WTC11 (cell line): ENCODE measurements around the gene ANKRD11. TPM values are rescaled to one million over a fixed set of nuclear protein-coding genes. Genes with fewer than 3 reads are reported as not detected.
A peak's percentile ranks its signal among the peaks of the same experiment; 100 is the strongest.
"Not testable (repeated sequence)": the region's sequence is repeated elsewhere in the genome, so short reads cannot be mapped to it uniquely, and the experiment has no call there.

Experiments
- ATAC-seq: fragments of 200-7000 bp; cut with Tn5 transposase; 2 replicates; pipeline ENCODE4 v1.10.0; 2021; ENCODE audit warnings: mild to moderate bottlenecking, moderate library complexity
- CTCF ChIA-PET: fragments of 300-600 bp; sonication (Branson Sonifier 250); formaldehyde crosslinking; loops from one replicate; lab custom pipeline; 2021; ENCODE audit warnings: antibody characterized with exemption; lab: Charles Lee
- POLR2A ChIA-PET: fragments of 350-600 bp; sonication (Branson Sonifier 250); formaldehyde crosslinking; loops from one replicate; lab custom pipeline; 2021; ENCODE audit warnings: antibody characterized with exemption; lab: Charles Lee
- DNase-seq: peaks from one replicate; pipeline ENCODE4 v3.0.0; 2021; ENCODE audit warnings: low spot score
- H3K27ac Mint-ChIP-seq: 2 replicates; pipeline ENCODE4 v1.8.0; 2021; ENCODE audit warnings: mixed read lengths
- H3K27me3 Mint-ChIP-seq: 2 replicates; pipeline ENCODE4 v1.8.0; 2021; ENCODE audit warnings: low read depth, mild to moderate bottlenecking, moderate library complexity, mixed read lengths
- H3K36me3 Mint-ChIP-seq: 2 replicates; pipeline ENCODE4 v1.8.0; 2021; ENCODE audit warnings: mixed read lengths
- H3K4me1 Mint-ChIP-seq: 2 replicates; pipeline ENCODE4 v1.8.0; 2022; ENCODE audit warnings: mixed read lengths
- H3K4me3 Mint-ChIP-seq: 2 replicates; pipeline ENCODE4 v1.8.0; 2021; ENCODE audit warnings: mild to moderate bottlenecking, moderate library complexity, mixed read lengths
- H3K9me3 Mint-ChIP-seq: 2 replicates; pipeline ENCODE4 v1.8.0; 2021; ENCODE audit warnings: mixed read lengths
- ATF1 ChIP-seq: sonication (generic); formaldehyde crosslinking; IDR thresholded peaks from 2 replicates; pipeline ENCODE4 v1.8.1; 2023; ENCODE audit warnings: mild to moderate bottlenecking, moderate library complexity, missing genetic modification reagents
- CREM ChIP-seq: sonication (generic); formaldehyde crosslinking; IDR thresholded peaks from 2 replicates; pipeline ENCODE4 v1.8.1; 2022; ENCODE audit warnings: mild to moderate bottlenecking, missing genetic modification reagents, moderate library complexity
- ERG ChIP-seq: fragments of 250-450 bp; sonication (Bioruptor Pico); IDR thresholded peaks from 2 replicates; pipeline ENCODE4 v1.8.0; 2021; ENCODE audit warnings: mild to moderate bottlenecking
- ETV6 ChIP-seq: sonication (generic); formaldehyde crosslinking; IDR thresholded peaks from 2 replicates; pipeline ENCODE4 v1.8.1; 2022; ENCODE audit warnings: mild to moderate bottlenecking, missing genetic modification reagents
- FOXP4 ChIP-seq: sonication (generic); formaldehyde crosslinking; IDR thresholded peaks from 2 replicates; pipeline ENCODE4 v1.8.0; 2022; ENCODE audit warnings: mild to moderate bottlenecking, missing genetic modification reagents
- GABPB1 ChIP-seq: sonication (generic); formaldehyde crosslinking; IDR thresholded peaks from 2 replicates; pipeline ENCODE4 v1.8.1; 2023; ENCODE audit warnings: mild to moderate bottlenecking, missing genetic modification reagents
- HMGA2 ChIP-seq: fragments of 250-450 bp; sonication (Bioruptor Pico); IDR thresholded peaks from 2 replicates; pipeline ENCODE4 v1.4.0; 2021; ENCODE audit warnings: mild to moderate bottlenecking, moderate library complexity
- IRF1 ChIP-seq: sonication (generic); formaldehyde crosslinking; IDR thresholded peaks from 2 replicates; pipeline ENCODE4 v1.8.0; 2023; ENCODE audit warnings: missing genetic modification reagents
- JUN ChIP-seq: sonication (generic); formaldehyde crosslinking; IDR thresholded peaks from 2 replicates; pipeline ENCODE4 v1.8.0; 2023; ENCODE audit warnings: mild to moderate bottlenecking, missing genetic modification reagents
- MLX ChIP-seq: sonication (generic); formaldehyde crosslinking; IDR thresholded peaks from 2 replicates; pipeline ENCODE4 v1.8.1; 2023; ENCODE audit warnings: mild to moderate bottlenecking, missing genetic modification reagents, moderate library complexity
- MXD4 ChIP-seq: fragments of 250-450 bp; sonication (Bioruptor Pico); IDR thresholded peaks from 2 replicates; pipeline ENCODE4 v1.8.0; 2021; ENCODE audit warnings: mild to moderate bottlenecking, moderate library complexity, borderline replicate concordance
- STAT6 ChIP-seq: sonication (generic); formaldehyde crosslinking; conservative IDR thresholded peaks from 2 replicates; pipeline ENCODE4 v1.8.1; 2023; ENCODE audit warnings: mild to moderate bottlenecking, low read depth, missing genetic modification reagents, moderate library complexity
- TCF7 ChIP-seq: sonication (generic); formaldehyde crosslinking; IDR thresholded peaks from 2 replicates; pipeline ENCODE4 v1.8.0; 2022; ENCODE audit warnings: mild to moderate bottlenecking, low read depth, missing genetic modification reagents, moderate library complexity
- TP53 ChIP-seq: sonication (generic); formaldehyde crosslinking; IDR thresholded peaks from 2 replicates; pipeline ENCODE4 v1.8.1; 2023; ENCODE audit warnings: mild to moderate bottlenecking, missing genetic modification reagents
- ZBTB21 ChIP-seq: sonication (generic); formaldehyde crosslinking; IDR thresholded peaks from 2 replicates; pipeline ENCODE4 v1.8.1; 2023; ENCODE audit warnings: mild to moderate bottlenecking, missing genetic modification reagents, borderline replicate concordance
- ZMAT4 ChIP-seq: fragments of 250-450 bp; sonication (Bioruptor Pico); IDR thresholded peaks from 2 replicates; pipeline ENCODE4 v1.9.0; 2021; ENCODE audit warnings: mild to moderate bottlenecking
- ZNF232 ChIP-seq: sonication (generic); formaldehyde crosslinking; IDR thresholded peaks from 2 replicates; pipeline ENCODE4 v1.8.0; 2022; ENCODE audit warnings: mild to moderate bottlenecking, missing genetic modification reagents
- ZNF416 ChIP-seq: fragments of 250-450 bp; sonication (Bioruptor Pico); IDR thresholded peaks from 2 replicates; pipeline ENCODE4 v1.9.0; 2021; ENCODE audit warnings: mild to moderate bottlenecking, inconsistent platforms
- ZNF512 ChIP-seq: sonication (generic); formaldehyde crosslinking; IDR thresholded peaks from 2 replicates; pipeline ENCODE4 v1.8.1; 2022; ENCODE audit warnings: missing genetic modification reagents, borderline replicate concordance
- total RNA-seq: library from RNA; stranded (reverse); gene quantifications from 3 replicates; pipeline ENCODE4 v1.2.3, GENCODE V29; 2021

The ANKRD11 gene
- total RNA-seq, 1 experiment from 2014 or later: 184 TPM

GRCh38 chr16:89455178-89455577, 35.2 kb downstream of the ANKRD11 start:
- H3K36me3 Mint-ChIP-seq: peaks cover 7% of the 10 kb centered on the region
- peak overlapping the region; percentile 73; the same call in 1 of the 2 replicates for H3K27ac Mint-ChIP-seq
- H3K9me3 Mint-ChIP-seq: no peaks in the 10 kb centered on the region
- POLR2A ChIA-PET: no interaction called here
- H3K27me3 Mint-ChIP-seq: no peaks in the 10 kb centered on the region
- TF ChIP-seq ETV6 (CRISPR knock-in tag) (no peak), ZNF512 (CRISPR knock-in tag) (no peak), ZNF232 (no peak), IRF1 (CRISPR knock-in tag) (no peak), ZNF416 (CRISPR knock-in tag) (no peak), ZBTB21 (CRISPR knock-in tag) (no peak), STAT6 (CRISPR knock-in tag) (no peak), HMGA2 (no peak), JUN (no peak), TCF7 (CRISPR knock-in tag) (no peak), ERG (CRISPR knock-in tag) (no peak), ZMAT4 (CRISPR knock-in tag) (no peak), FOXP4 (CRISPR knock-in tag) (no peak), TP53 (no peak), MLX (CRISPR knock-in tag) (no peak), MXD4 (CRISPR knock-in tag) (no peak), GABPB1 (CRISPR knock-in tag) (no peak), CREM (CRISPR knock-in tag) (no peak), ATF1 (CRISPR knock-in tag) (no peak)
- no peak overlapping the region for H3K4me3 Mint-ChIP-seq
- peaks cover 37% of the 10 kb centered on the region for H3K4me1 Mint-ChIP-seq
- no peak for ATAC-seq
- CTCF ChIA-PET: interaction anchor here (0.8 kb wide), 1 partner anchor 62 kb away, joined by 3 read pairs; no protein-coding TSS in a partner anchor
- no peak for DNase-seq

- H3K27me3 Mint-ChIP-seq, H3K4me3 Mint-ChIP-seq, DNase-seq, H3K36me3 Mint-ChIP-seq, ATAC-seq, H3K9me3 Mint-ChIP-seq, H3K27ac Mint-ChIP-seq, POLR2A ChIA-PET: not testable (repeated sequence)
- CTCF ChIA-PET: interaction anchor here (0.6 kb wide), 1 partner anchor 41 kb away, joined by 3 read pairs; no protein-coding TSS in a partner anchor
- H3K4me1 Mint-ChIP-seq: peaks cover 43% of the 10 kb centered on the region
Observed at GRCh38 chr16:89454378-89455125, 35.8 kb downstream of the ANKRD11 start.
